GM20000 (cell line): ENCODE results near the gene TMEM165.

Experiments
- DNase-seq: peaks from one replicate; pipeline ENCODE4 v3.0.0; 2012; ENCODE audit warnings: low spot score
- CTCF ChIP-seq: IDR thresholded peaks from 2 replicates; pipeline ENCODE4 v1.5.1; 2012; ENCODE audit warnings: mild to moderate bottlenecking, control low read depth; ENCODE audit errors: extremely low read depth, missing control alignments

Gene TMEM165

DNA sequence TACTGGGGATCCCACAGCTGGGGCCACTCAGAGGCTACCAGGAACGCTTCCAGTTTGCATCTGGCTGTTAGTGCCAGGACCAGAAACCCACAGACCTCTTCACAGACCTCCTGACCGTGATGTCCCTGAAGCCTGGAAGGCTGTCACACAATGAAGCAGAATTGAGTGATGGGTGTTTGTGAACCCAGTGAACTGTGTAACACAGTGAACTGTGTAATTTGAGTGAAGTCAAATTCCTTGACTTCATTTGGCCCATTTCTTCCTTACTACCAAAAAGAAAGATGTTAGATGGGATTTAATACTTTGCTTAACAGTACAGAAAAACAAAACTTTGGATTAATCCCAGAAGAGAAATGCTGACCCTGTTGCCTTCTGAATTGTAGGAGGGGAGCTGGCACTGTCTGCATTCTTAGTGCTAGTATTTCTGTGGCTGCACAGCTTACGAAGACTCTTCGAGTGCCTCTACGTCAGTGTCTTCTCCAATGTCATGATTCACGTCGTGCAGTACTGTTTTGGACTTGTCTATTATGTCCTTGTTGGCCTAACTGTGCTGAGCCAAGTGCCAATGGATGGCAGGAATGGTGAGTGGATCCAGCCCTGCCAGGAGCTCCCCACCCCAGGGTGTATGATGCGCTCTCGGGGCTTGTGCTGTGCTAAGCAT is 31.9 kb upstream of the TMEM165 start:
- TF ChIP-seq CTCF, result no peak
- DNase-seq, result no peak

GRCh38 chr4:55364691-55365344 is 30.9 kb upstream of the TMEM165 start:
- no peak for DNase-seq
- TF ChIP-seq CTCF, result no peak

GRCh38 chr4:55365345-55365728 is 30.4 kb upstream of the TMEM165 start:
- TF ChIP-seq CTCF, result no peak
- no peak for DNase-seq

DNA sequence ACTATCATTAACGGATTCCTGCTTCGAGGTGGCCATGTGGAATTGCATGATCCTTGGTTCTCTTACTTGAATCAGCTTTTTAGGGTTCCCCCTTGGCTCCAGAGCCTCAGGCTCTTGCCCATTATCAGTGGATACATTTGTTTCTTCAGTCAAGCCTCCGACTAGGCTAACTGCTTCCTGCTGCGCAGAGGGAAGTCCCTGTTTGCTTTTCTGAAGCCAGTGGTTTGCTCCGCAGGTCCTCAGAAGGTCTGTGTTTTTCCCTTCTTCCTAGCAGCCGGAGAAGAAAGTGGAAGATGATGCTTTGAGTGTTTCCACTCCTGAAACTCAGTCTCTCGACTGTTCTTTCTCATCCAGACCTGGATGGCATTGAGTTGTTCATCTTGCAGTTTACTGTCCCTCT is 29.1 kb upstream of the TMEM165 start:
- DNase-seq, result no peak
- TF ChIP-seq CTCF, result no peak

DNA sequence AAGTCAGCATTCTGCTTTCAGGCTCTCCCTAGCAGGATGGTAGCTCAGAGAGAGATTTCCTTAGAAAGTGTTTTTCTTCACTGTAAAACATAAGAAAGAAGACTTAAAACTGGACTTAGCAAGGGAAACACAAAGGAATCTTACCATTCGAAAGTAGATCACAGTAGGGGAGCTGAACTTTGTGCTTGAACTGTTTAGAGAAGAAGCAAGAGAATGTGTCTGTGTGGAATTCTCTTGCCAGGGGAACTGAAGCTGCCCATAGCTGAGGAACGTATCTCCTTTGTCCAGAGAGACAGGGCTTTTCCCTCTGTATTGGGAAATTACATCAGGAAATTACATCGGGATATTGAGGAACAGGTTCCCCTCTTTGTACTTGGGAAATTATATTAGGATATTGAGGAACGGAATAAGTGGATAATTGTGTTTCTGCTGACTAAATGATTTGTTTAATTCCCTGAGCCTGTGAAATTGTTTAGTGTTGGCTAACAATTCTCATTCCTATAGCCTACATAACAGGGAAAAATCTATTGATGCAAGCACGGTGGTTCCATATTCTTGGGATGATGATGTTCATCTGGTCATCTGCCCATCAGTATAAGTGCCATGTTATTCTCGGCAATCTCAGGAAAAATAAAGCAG is 28.6 kb upstream of the TMEM165 start:
- TF ChIP-seq CTCF, result no peak
- DNase-seq, result no peak

- TF ChIP-seq CTCF, result no peak
- DNase-seq, result no peak
These were observed 25.8 kb upstream of the TMEM165 start for GRCh38 chr4:55369968-55370367.

DNA sequence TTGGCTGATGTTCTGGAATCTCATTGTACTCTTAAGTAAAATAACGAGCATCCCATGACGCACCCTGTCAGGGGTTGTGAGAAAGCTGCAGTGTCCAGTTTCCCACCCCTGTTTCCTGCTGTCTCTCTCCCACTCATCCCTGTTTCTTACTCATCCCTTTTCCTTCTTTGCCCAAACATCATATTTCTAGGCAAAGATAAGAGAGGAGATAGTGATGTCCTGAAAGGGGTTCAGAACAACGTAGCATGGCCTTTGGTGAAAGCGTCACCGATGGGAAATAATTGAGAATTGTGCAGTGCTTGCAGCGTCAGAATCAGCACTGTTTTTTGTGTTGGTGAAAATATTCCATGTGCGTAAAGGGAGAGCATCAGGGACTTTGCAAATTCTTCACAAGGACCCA is 23.5 kb upstream of the TMEM165 start:
- TF ChIP-seq CTCF, result no peak
- no peak for DNase-seq
